ENCODE results near the gene PSENEN.

Gene PSENEN

GRCh38 chr19:35788205-35788960 is 42.9 kb downstream of the PSENEN start:
- H3K4me3 ChIP-seq (ENCODE audit: low read length), result no peak overlapping the region
- DNase-seq (ENCODE audit: low read depth), result no peak
- TF ChIP-seq CTCF (IDR thresholded peaks at IDR 0.05; ENCODE audit: insufficient read depth, low read depth, low read length, missing control alignments), result no peak

- no peak for TF ChIP-seq CTCF (IDR thresholded peaks at IDR 0.05; ENCODE audit: insufficient read depth, low read depth, low read length, missing control alignments)
- DNase-seq (ENCODE audit: low read depth), result no peak
- H3K4me3 ChIP-seq (ENCODE audit: low read length), result no peak overlapping the region
These were observed 43.9 kb downstream of the PSENEN start for GRCh38 chr19:35789195-35789977.

GRCh38 chr19:35789978-35790944 is 44.8 kb downstream of the PSENEN start:
- no peak overlapping the region for H3K4me3 ChIP-seq (ENCODE audit: low read length)
- TF ChIP-seq CTCF (IDR thresholded peaks at IDR 0.05; ENCODE audit: insufficient read depth, low read depth, low read length, missing control alignments), result no peak
- no peak for DNase-seq (ENCODE audit: low read depth)

- H3K4me3 ChIP-seq (ENCODE audit: low read length), result no peak overlapping the region
- no peak for TF ChIP-seq CTCF (IDR thresholded peaks at IDR 0.05; ENCODE audit: insufficient read depth, low read depth, low read length, missing control alignments)
- DNase-seq (ENCODE audit: low read depth), result no peak
These were observed 45.7 kb downstream of the PSENEN start for GRCh38 chr19:35790981-35791813.

- DNase-seq (ENCODE audit: low read depth), result no peak
- no peak overlapping the region for H3K4me3 ChIP-seq (ENCODE audit: low read length)
- no peak for TF ChIP-seq CTCF (IDR thresholded peaks at IDR 0.05; ENCODE audit: insufficient read depth, low read depth, low read length, missing control alignments)
These were observed 46.4 kb downstream of the PSENEN start for GRCh38 chr19:35791814-35792279.

- TF ChIP-seq CTCF (IDR thresholded peaks at IDR 0.05; ENCODE audit: insufficient read depth, low read depth, low read length, missing control alignments), result no peak
- no peak for DNase-seq (ENCODE audit: low read depth)
- no peak overlapping the region for H3K4me3 ChIP-seq (ENCODE audit: low read length)
These were observed 46.9 kb downstream of the PSENEN start for GRCh38 chr19:35792312-35792711.

Measured in epithelial cell of esophagus (primary cell).